DOHH2 (cell line): Measurements from ENCODE around the gene PSMA2.
A peak's percentile ranks its signal among the peaks of the same experiment; 100 is the strongest.

Source experiments
- H3F3A ChIP-seq: fragments of 200-600 bp; sonication (generic), shearing (Covaris generic); 2 replicates; pipeline ENCODE4 v1.6.0; 2016; ENCODE audit warnings: antibody characterized with exemption, mild to moderate bottlenecking; ENCODE audit not compliant: control insufficient read depth, insufficient read depth
- H3K27ac ChIP-seq: fragments of 200-600 bp; sonication (generic); 2 replicates; pipeline ENCODE4 v1.5.1; 2014; ENCODE audit warnings: low read depth, mild to moderate bottlenecking, low read length, moderate library complexity
- H3K27me3 ChIP-seq: fragments of 200-600 bp; sonication (generic); 2 replicates; pipeline ENCODE4 v1.6.1; 2014; ENCODE audit warnings: mild to moderate bottlenecking, low read length, mixed read lengths; ENCODE audit not compliant: control insufficient read depth
- H3K36me3 ChIP-seq: fragments of 200-600 bp; sonication (generic); 2 replicates; pipeline ENCODE4 v1.6.1; 2014; ENCODE audit warnings: mild to moderate bottlenecking, low read length, moderate library complexity, mixed read lengths; ENCODE audit not compliant: control insufficient read depth
- H3K4me1 ChIP-seq: fragments of 200-600 bp; sonication (generic); 2 replicates; pipeline ENCODE4 v1.6.1; 2014; ENCODE audit warnings: mild to moderate bottlenecking, low read length, mixed read lengths; ENCODE audit not compliant: control insufficient read depth
- H3K4me2 ChIP-seq: fragments of 200-600 bp; sonication (generic); 2 replicates; pipeline ENCODE4 v1.6.0; 2014; ENCODE audit warnings: mild to moderate bottlenecking, low read length, moderate library complexity
- H3K4me3 ChIP-seq: fragments of 200-600 bp; sonication (generic); 2 replicates; pipeline ENCODE4 v1.5.1; 2014; ENCODE audit warnings: mild to moderate bottlenecking, low read length, mixed read lengths
- H3K79me2 ChIP-seq: fragments of 200-600 bp; sonication (generic); 2 replicates; pipeline ENCODE4 v1.6.1; 2014; ENCODE audit warnings: mild to moderate bottlenecking, low read length, mixed read lengths; ENCODE audit not compliant: control insufficient read depth
- H3K9me2 ChIP-seq: fragments of 200-600 bp; sonication (generic); replicated peaks from 2 replicates; pipeline ENCODE4 v1.6.1; 2014; ENCODE audit warnings: mild to moderate bottlenecking, low read length, mixed read lengths; ENCODE audit not compliant: control insufficient read depth
- H3K9me3 ChIP-seq: fragments of 200-600 bp; sonication (generic); 2 replicates; pipeline ENCODE4 v1.6.1; 2014; ENCODE audit warnings: antibody characterized with exemption, low read length, mixed read lengths; ENCODE audit not compliant: control insufficient read depth, insufficient read depth
- H4K20me1 ChIP-seq: fragments of 200-600 bp; sonication (generic); 2 replicates; pipeline ENCODE4 v1.6.0; 2014; ENCODE audit warnings: low read depth, mild to moderate bottlenecking, antibody characterized with exemption, low read length, moderate library complexity; ENCODE audit not compliant: control insufficient read depth, insufficient read depth
- CTCF ChIP-seq: fragments of 200-600 bp; sonication (generic); IDR thresholded peaks from one replicate; pipeline ENCODE4 v1.5.1; 2014; ENCODE audit warnings: antibody characterized with exemption, mild to moderate bottlenecking, low read depth, low read length; ENCODE audit not compliant: poor library complexity, severe bottlenecking
- EZH2phosphoT487 ChIP-seq: fragments of 200-600 bp; sonication (generic); IDR thresholded peaks from 2 replicates; pipeline ENCODE4 v1.6.1; 2017; ENCODE audit warnings: borderline replicate concordance, mild to moderate bottlenecking, antibody characterized with exemption, low read length, moderate library complexity, mixed read lengths

The PSMA2 gene

GRCh38 chr7:42911454-42912447 lies 20.2 kb downstream of the PSMA2 start, which contains the start of gene C7orf25:
Gene C7orf25 (minus strand): TSS chr7:42912070. CDS start chr7:42910900, 1,170 bp downstream.
- Histone ChIP-seq H3K36me3 (peaks cover 37% of the 10 kb centered on the region), H4K20me1 (no peaks in the 10 kb centered on the region), H3K9me2 (no peaks in the 10 kb centered on the region), H3K79me2 (peaks cover 16% of the 10 kb centered on the region), H3F3A (peaks cover 28% of the 10 kb centered on the region), H3K27ac (0 out of 2 replicates have a peak within 1 kb of the TSS, but pooled peaks have one; percentile 8), H3K4me2 (peak within 1 kb of the TSS; percentile 81), H3K9me3 (no peaks in the 10 kb centered on the region), H3K4me1 (peaks cover 35% of the 10 kb centered on the region), H3K4me3 (peak within 1 kb of the TSS; percentile 86), H3K27me3 (no peaks in the 10 kb centered on the region)
- TF ChIP-seq CTCF: peak; percentile 35
- TF ChIP-seq EZH2phosphoT487: no peak

DNA sequence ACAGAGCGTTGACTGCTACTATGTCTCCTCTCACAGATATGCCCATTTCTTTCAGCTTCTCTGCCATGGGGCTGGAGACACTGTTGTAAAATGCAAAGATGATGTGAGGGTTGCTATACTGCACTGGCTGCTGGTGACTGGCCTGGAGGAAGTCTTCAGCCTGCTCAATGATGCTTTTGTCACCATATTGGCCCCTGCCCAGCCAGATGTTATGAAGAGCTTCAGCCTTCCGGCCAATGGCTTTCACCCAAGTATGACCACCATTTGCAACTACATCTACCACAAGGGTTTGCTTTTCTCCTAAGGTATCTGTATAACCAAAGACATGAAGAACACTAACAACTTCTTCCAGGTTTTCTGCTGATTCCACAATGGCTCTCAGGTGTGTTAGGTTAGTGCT lies 21.7 kb downstream of the PSMA2 start:
- Histone ChIP-seq H3K36me3 (peaks cover 22% of the 10 kb centered on the region), H3K79me2 (peaks cover 16% of the 10 kb centered on the region), H3K9me2 (no peaks in the 10 kb centered on the region), H3K27me3 (no peaks in the 10 kb centered on the region), H3F3A (peaks cover 24% of the 10 kb centered on the region), H3K4me3 (peak overlapping the region; percentile 86), H3K4me2 (peak overlapping the region; percentile 81), H3K4me1 (peaks cover 24% of the 10 kb centered on the region), H3K9me3 (no peaks in the 10 kb centered on the region), H3K27ac (no peak overlapping the region), H4K20me1 (no peaks in the 10 kb centered on the region)
- TF ChIP-seq EZH2phosphoT487 (no peak), CTCF (no peak)

GRCh38 chr7:42907316-42907715 lies 24.7 kb downstream of the PSMA2 start:
- Histone ChIP-seq H3K4me1 (peaks cover 17% of the 10 kb centered on the region), H3K9me2 (no peaks in the 10 kb centered on the region), H3K27me3 (peaks cover 6% of the 10 kb centered on the region), H3K27ac (no peak overlapping the region), H3K36me3 (peaks cover 12% of the 10 kb centered on the region), H3K9me3 (no peaks in the 10 kb centered on the region), H3F3A (peaks cover under 1% of the 10 kb centered on the region; the same call in 1 of the 2 replicates), H4K20me1 (no peaks in the 10 kb centered on the region), H3K4me3 (no peak overlapping the region), H3K4me2 (no peak overlapping the region), H3K79me2 (peaks cover 16% of the 10 kb centered on the region)
- TF ChIP-seq CTCF: no peak
- no peak for TF ChIP-seq EZH2phosphoT487
